GM12878 (cell line): ENCODE results near the gene CC2D1A.

Source experiments
- CTCF ChIP-seq, 3 experiments: IDR thresholded peaks in 2 of 3; conservative IDR thresholded peaks in 1 of 3; 2 replicates each; pipeline ENCODE4 v1.5.1; 2011; ENCODE audit warnings: low read depth in 3 of 3, low read length in 3 of 3, mild to moderate bottlenecking in 3 of 3, control low read depth in 2 of 3, moderate library complexity in 2 of 3, inconsistent platforms in 1 of 3, mixed read lengths in 1 of 3; ENCODE audit not compliant: control insufficient read depth in 2 of 3, insufficient read depth in 1 of 3; ENCODE audit errors: extremely low read depth in 1 of 3
- EZH2 ChIP-seq: IDR thresholded peaks from 2 replicates; pipeline ENCODE4 v1.6.1; 2012; ENCODE audit warnings: low read depth, mild to moderate bottlenecking, control low read depth, inconsistent platforms, low read length, borderline replicate concordance; ENCODE audit not compliant: control insufficient read depth
- FOXK2 ChIP-seq: fragments of 450-650 bp; IDR thresholded peaks from 2 replicates; pipeline ENCODE4 v1.6.1; 2017; ENCODE audit warnings: mild to moderate bottlenecking, moderate library complexity
- MYC ChIP-seq: IDR thresholded peaks from 2 replicates; pipeline ENCODE4 v1.6.1; 2011; ENCODE audit warnings: mild to moderate bottlenecking, low read length, moderate library complexity, inconsistent platforms; ENCODE audit not compliant: insufficient read depth, insufficient replicate concordance, insufficient read length, severe bottlenecking
- NFIC ChIP-seq: IDR thresholded peaks from 2 replicates; pipeline ENCODE4 v1.6.1; 2012; ENCODE audit warnings: low read depth, mild to moderate bottlenecking, inconsistent platforms, low read length, moderate library complexity
- POLR2A ChIP-seq: IDR thresholded peaks from 2 replicates; pipeline ENCODE4 v1.6.1; 2011; ENCODE audit warnings: low read depth, mild to moderate bottlenecking, low read length
- SMC3 ChIP-seq: IDR thresholded peaks from 2 replicates; pipeline ENCODE4 v1.6.1; 2011; ENCODE audit warnings: low read length, improper control_type of control experiment, borderline replicate concordance
- SP1 ChIP-seq: IDR thresholded peaks from one replicate; pipeline ENCODE4 v1.6.1; 2011; ENCODE audit warnings: low read depth, low read length
- TAF1 ChIP-seq: IDR thresholded peaks from 2 replicates; pipeline ENCODE4 v1.6.1; 2011; ENCODE audit warnings: mild to moderate bottlenecking, low read depth, low read length, borderline replicate concordance
- WRNIP1 ChIP-seq: IDR thresholded peaks from 2 replicates; pipeline ENCODE4 v1.6.1; 2011; ENCODE audit warnings: low read depth, low read length, improper control_type of control experiment, borderline replicate concordance
- YY1 ChIP-seq: IDR thresholded peaks from 2 replicates; pipeline ENCODE4 v1.6.1; 2011; ENCODE audit warnings: low read depth, mild to moderate bottlenecking, low read length
- ZNF384 ChIP-seq: IDR thresholded peaks from 2 replicates; pipeline ENCODE4 v1.6.1; 2012; ENCODE audit warnings: low read depth, mild to moderate bottlenecking, low read length, improper control_type of control experiment, borderline replicate concordance
- ZZZ3 ChIP-seq: IDR thresholded peaks from 2 replicates; pipeline ENCODE4 v1.6.1; 2011; ENCODE audit warnings: low read depth; ENCODE audit not compliant: control insufficient read depth, insufficient read length

- TF ChIP-seq SMC3, result no peak
- TF ChIP-seq TAF1, result no peak
- TF ChIP-seq CTCF (IDR thresholded peaks at IDR 0.05 in 2 of 3, conservative IDR thresholded peaks at IDR 0.05 in 1 of 3; ENCODE audit: control insufficient read depth in 2 of 3, extremely low read depth in 1 of 3, insufficient read depth in 1 of 3, low read depth in 3 of 3, low read length in 3 of 3), result no peak
- TF ChIP-seq WRNIP1, result no peak
- TF ChIP-seq NFIC, result no peak
- TF ChIP-seq ZNF384, result no peak
- TF ChIP-seq MYC, result no peak
- TF ChIP-seq SP1, result no peak
- TF ChIP-seq POLR2A, result no peak
- TF ChIP-seq YY1, result peak; percentile 90
- TF ChIP-seq FOXK2, result no peak
- TF ChIP-seq ZZZ3, result no peak
- no peak for TF ChIP-seq EZH2
Measured at GRCh38 chr19:13920940-13921747, 15.1 kb downstream of the CC2D1A start.
